Measurements from ENCODE around the gene SLC8A2.
"Not testable (repeated sequence)": the region's sequence is repeated elsewhere in the genome, so short reads cannot be mapped to it uniquely, and the experiment has no call there.

SLC8A2 gene

DNA sequence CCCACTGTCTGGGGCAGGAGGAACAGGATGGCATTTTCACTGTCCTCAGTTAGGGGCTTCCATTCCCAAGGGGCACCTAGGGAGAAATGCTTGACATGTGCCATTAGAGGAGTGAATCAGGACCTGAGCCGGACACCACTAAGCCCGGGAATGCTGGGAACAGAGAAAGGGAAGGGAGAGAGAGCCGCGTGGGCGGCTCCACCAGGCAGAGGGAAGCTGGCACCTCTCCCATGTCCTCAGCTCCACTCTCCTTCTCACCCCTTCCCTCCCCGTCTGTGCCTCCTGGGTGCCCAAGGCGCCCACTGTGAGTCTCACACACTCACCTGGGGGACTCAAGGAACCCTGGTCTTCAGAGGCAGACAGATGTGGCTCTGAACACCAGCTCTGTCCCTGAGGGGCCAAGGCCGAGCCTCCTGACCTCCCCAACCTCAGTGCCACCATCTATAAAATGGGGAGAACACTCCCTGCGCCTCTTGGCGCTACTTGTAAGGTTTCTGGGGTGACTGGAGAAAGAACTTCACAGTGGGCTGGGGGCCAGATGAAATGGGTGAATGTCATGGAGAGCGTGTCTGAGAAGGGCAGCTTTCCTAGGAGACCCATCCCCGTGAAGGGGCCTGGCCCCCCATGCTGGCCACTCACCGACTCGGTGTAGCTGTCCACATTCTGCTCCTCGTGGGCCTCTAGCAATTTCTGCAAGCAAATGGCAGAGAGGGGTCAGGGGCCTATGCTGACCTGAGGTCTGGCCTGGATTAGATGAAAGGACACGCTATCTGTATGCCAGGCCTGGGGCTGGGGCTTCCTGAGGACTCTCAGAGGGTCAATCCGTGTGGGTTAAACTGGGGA is 17.6 kb upstream of the SLC8A2 start:
- TF ChIP-seq, protein P1, sequence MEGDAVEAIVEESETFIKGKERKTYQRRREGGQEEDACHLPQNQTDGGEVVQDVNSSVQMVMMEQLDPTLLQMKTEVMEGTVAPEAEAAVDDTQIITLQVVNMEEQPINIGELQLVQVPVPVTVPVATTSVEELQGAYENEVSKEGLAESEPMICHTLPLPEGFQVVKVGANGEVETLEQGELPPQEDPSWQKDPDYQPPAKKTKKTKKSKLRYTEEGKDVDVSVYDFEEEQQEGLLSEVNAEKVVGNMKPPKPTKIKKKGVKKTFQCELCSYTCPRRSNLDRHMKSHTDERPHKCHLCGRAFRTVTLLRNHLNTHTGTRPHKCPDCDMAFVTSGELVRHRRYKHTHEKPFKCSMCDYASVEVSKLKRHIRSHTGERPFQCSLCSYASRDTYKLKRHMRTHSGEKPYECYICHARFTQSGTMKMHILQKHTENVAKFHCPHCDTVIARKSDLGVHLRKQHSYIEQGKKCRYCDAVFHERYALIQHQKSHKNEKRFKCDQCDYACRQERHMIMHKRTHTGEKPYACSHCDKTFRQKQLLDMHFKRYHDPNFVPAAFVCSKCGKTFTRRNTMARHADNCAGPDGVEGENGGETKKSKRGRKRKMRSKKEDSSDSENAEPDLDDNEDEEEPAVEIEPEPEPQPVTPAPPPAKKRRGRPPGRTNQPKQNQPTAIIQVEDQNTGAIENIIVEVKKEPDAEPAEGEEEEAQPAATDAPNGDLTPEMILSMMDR (IDR thresholded peaks at IDR 0.05; ENCODE audit: low read depth, low read length), result no peak
- H3K4me3 ChIP-seq (ENCODE audit: low read depth, low read length), result no peak overlapping the region
- no peak overlapping the region; the same call in 1 of the 2 replicates for H3K27ac ChIP-seq
- no peaks in the 10 kb centered on the region for H3K9me3 ChIP-seq (ENCODE audit: severe bottlenecking)
- no peaks in the 10 kb centered on the region for H3K27me3 ChIP-seq (ENCODE audit: insufficient read depth, low read depth, severe bottlenecking)
- no peak for DNase-seq
- H3K36me3 ChIP-seq, result peaks cover 82% of the 10 kb centered on the region

DNA sequence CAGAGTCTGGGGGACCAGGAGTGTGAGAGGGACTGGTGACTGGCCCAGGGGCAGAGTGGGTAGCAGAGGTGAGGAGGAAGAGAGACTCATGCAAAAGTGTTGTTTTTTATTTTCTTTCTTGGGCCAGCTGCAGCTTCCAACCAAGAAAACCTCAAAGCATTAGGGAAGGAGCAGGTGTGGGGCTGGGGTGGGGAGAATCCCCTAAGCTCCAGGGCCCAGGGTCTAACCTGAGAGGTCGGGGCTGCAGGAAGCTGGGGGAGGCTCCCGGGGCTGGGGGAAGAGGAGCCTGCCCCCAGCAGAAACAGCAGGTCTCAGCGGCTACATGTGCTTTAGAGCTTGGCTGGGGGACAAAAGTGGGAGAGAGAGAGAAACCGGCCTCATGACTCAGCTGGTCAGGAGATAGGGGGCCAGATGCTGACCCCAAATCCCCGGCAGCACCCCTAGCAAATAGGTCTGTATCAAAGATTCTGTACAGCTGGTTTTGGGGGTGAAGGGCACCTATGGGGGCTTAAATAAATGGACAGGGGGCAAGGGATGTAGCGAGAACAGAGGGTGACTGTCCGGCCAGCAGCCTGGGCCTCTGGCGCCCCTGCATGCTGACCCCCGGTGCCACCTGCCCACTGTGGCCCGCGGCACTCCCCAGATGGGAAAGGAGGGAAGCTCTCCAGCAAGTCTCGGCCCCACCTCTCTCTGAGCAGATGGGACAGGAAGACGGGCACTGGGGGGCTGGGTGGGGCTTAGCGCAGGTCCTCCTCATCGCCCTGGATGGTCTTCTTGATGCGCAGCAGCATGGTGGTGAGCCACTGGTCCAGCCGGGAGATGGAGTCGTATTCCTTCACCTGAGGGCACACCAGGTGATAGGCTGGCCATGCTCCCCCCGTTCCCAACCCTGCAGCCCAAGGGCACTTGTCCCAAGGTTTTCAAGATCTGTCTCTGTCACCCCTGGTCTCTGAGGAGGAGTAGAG is 16.1 kb upstream of the SLC8A2 start:
- no peak for DNase-seq

GRCh38 chr19:47486900-47487299 is 15.2 kb upstream of the SLC8A2 start:
- Histone ChIP-seq H3K27ac (peak overlapping the region; percentile 86), H3K36me3 (peaks cover 60% of the 10 kb centered on the region), H3K27me3 (ENCODE audit: insufficient read depth, low read depth, severe bottlenecking) (no peaks in the 10 kb centered on the region), H3K4me3 (ENCODE audit: low read depth, low read length) (no peak overlapping the region), H3K9me3 (ENCODE audit: severe bottlenecking) (no peaks in the 10 kb centered on the region)
- TF ChIP-seq, protein P1 (IDR thresholded peaks at IDR 0.05; ENCODE audit: low read depth, low read length), result no peak
- peak; percentile 54 for DNase-seq

More for the DNA sequence above, 16.1 kb upstream of the SLC8A2 start:
- peaks cover 68% of the 10 kb centered on the region for H3K36me3 ChIP-seq
- TF ChIP-seq, protein P1 (IDR thresholded peaks at IDR 0.05; ENCODE audit: low read depth, low read length), result no peak
- no peaks in the 10 kb centered on the region for H3K27me3 ChIP-seq (ENCODE audit: insufficient read depth, low read depth, severe bottlenecking)
- no peak overlapping the region for H3K4me3 ChIP-seq (ENCODE audit: low read depth, low read length)
- H3K9me3 ChIP-seq (ENCODE audit: severe bottlenecking), result no peaks in the 10 kb centered on the region
- H3K27ac ChIP-seq, result peak overlapping the region; percentile 86

- not testable (repeated sequence) for H3K27me3 ChIP-seq (ENCODE audit: insufficient read depth, low read depth, severe bottlenecking); H3K4me3 ChIP-seq (ENCODE audit: low read depth, low read length); DNase-seq; H3K9me3 ChIP-seq (ENCODE audit: severe bottlenecking)
- Histone ChIP-seq H3K36me3 (peaks cover 54% of the 10 kb centered on the region), H3K27ac (peak overlapping the region; percentile 95)
Measured at GRCh38 chr19:47486220-47486619, 14.5 kb upstream of the SLC8A2 start.

DNA sequence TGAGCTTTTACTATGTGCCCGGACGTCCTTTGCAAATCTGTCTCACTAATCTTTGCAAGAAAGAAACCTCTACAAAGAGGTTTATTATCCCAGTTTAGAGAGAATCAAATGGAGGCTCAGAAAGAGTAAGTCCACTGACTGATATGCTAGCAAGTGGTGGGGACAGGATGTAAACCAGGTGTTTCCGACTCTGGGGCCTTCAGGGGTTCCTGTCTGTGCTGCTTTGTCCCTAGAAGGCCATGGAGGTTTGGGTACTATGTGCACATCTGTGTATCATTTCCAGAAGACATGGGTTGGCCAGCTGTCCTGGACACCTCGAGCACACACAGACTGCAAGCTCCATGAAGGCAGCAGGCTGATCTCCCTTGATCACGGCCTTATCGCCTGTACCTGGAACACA is 13.5 kb upstream of the SLC8A2 start:
- Histone ChIP-seq H3K9me3 (ENCODE audit: severe bottlenecking) (no peaks in the 10 kb centered on the region), H3K36me3 (peaks cover 46% of the 10 kb centered on the region), H3K27ac (peak overlapping the region; percentile 95), H3K4me3 (ENCODE audit: low read depth, low read length) (no peak overlapping the region), H3K27me3 (ENCODE audit: insufficient read depth, low read depth, severe bottlenecking) (no peaks in the 10 kb centered on the region)
- TF ChIP-seq, protein P1 (IDR thresholded peaks at IDR 0.05; ENCODE audit: low read depth, low read length), result no peak
- DNase-seq, result no peak

Measured in WERI-Rb-1 (cell line).